H1 (cell line): ENCODE measurements around the gene PRCP. TPM values are rescaled to one million over a fixed set of nuclear protein-coding genes. Genes with fewer than 3 reads are reported as not detected.

Experiments used
- CTCF ChIA-PET: fragments of 300-600 bp; sonication (Branson Sonifier 250); formaldehyde crosslinking; loops from one replicate; lab custom pipeline; 2021; ENCODE audit not compliant: partially characterized antibody; lab: Charles Lee
- POLR2A ChIA-PET: fragments of 300-600 bp; sonication (Branson Sonifier 250); formaldehyde crosslinking; loops from one replicate; lab custom pipeline; 2021; ENCODE audit warnings: inconsistent platforms; ENCODE audit not compliant: partially characterized antibody; lab: Charles Lee
- DNase-seq, 2 experiments: peaks; one replicate each; pipeline versions ENCODE4 v3.0.0 to v3.0.0-alpha.2; 2010 to 2022; ENCODE audit warnings: low spot score in 2 of 2, low read depth in 1 of 2, mixed read lengths in 1 of 2
- FAIRE-seq: peaks from 2 replicates; lab custom pipeline; 2011; peaks lifted over from hg19 to GRCh38; lab: Jason Lieb, UNC
- H2AFZ ChIP-seq: 2 replicates; pipeline ENCODE4 v1.8.1; 2012; ENCODE audit warnings: low read length, inconsistent platforms
- H2AK5ac ChIP-seq: 2 replicates; pipeline ENCODE4 v1.6.1; 2013; ENCODE audit warnings: low read depth, low read length
- H2BK120ac ChIP-seq: replicated peaks from 2 replicates; pipeline ENCODE3; 2013; ENCODE audit warnings: low read depth, low read length, inconsistent platforms
- H2BK12ac ChIP-seq: 2 replicates; pipeline ENCODE4 v1.6.1; 2013; ENCODE audit warnings: low read depth, low read length
- H2BK15ac ChIP-seq: 2 replicates; pipeline ENCODE4 v1.6.1; 2013; ENCODE audit warnings: low read length
- H2BK20ac ChIP-seq: 2 replicates; pipeline ENCODE4 v1.6.1; 2013; ENCODE audit warnings: low read length
- H2BK5ac ChIP-seq: 2 replicates; pipeline ENCODE4 v1.6.1; 2013; ENCODE audit warnings: low read depth, low read length
- H3K14ac ChIP-seq: 2 replicates; pipeline ENCODE4 v1.6.1; 2013; ENCODE audit warnings: inconsistent platforms; ENCODE audit not compliant: insufficient read length
- H3K18ac ChIP-seq: 2 replicates; pipeline ENCODE4 v1.6.1; 2013; ENCODE audit warnings: low read length; ENCODE audit errors: extremely low read depth
- H3K23ac ChIP-seq: 2 replicates; pipeline ENCODE4 v1.6.1; 2013; ENCODE audit warnings: inconsistent platforms; ENCODE audit not compliant: insufficient read length
- H3K23me2 ChIP-seq: 2 replicates; pipeline ENCODE4 v1.6.1; 2013; ENCODE audit warnings: low read depth, low read length
- H3K27ac ChIP-seq: 2 replicates; pipeline ENCODE4 v1.6.1; 2011; ENCODE audit warnings: low read depth, low read length, inconsistent platforms
- H3K27me3 ChIP-seq, 4 experiments: replicated peaks in 1 of 4; 1 replicate in 1 of 4; 2 replicates in 3 of 4; pipeline versions ENCODE4 v1.6.1 to v1.8.1; 2011 to 2013; ENCODE audit warnings: low read length in 3 of 4, mild to moderate bottlenecking in 3 of 4, inconsistent platforms in 2 of 4, mixed read lengths in 2 of 4, moderate library complexity in 1 of 4; ENCODE audit not compliant: control insufficient read depth in 3 of 4, insufficient read depth in 3 of 4; ENCODE audit errors: extremely low read depth in 1 of 4
- H3K36me3 ChIP-seq, 4 experiments: 2 replicates each; pipeline versions ENCODE4 v1.6.1 to v1.8.1; 2011 to 2013; ENCODE audit warnings: mild to moderate bottlenecking in 4 of 4, low read length in 3 of 4, moderate library complexity in 2 of 4, control low read depth in 1 of 4, inconsistent platforms in 1 of 4; ENCODE audit not compliant: insufficient read depth in 4 of 4, control insufficient read depth in 2 of 4
- H3K4ac ChIP-seq: replicated peaks from 2 replicates; pipeline ENCODE3; 2013; ENCODE audit warnings: low read length, low read depth, mixed read lengths, inconsistent platforms; ENCODE audit not compliant: insufficient read length
- H3K4me1 ChIP-seq, 4 experiments: replicated peaks in 1 of 4; 1 replicate in 1 of 4; 2 replicates in 3 of 4; pipeline versions ENCODE4 v1.6.1 to v1.8.1; 2011 to 2013; ENCODE audit warnings: low read length in 3 of 4, inconsistent platforms in 2 of 4, mixed read lengths in 1 of 4; ENCODE audit not compliant: insufficient read depth in 4 of 4, control insufficient read depth in 3 of 4
- H3K4me2 ChIP-seq, 2 experiments: 2 replicates each; pipeline versions ENCODE4 v1.6.1 to v1.8.1; 2011 to 2013; ENCODE audit warnings: low read depth in 2 of 2, low read length in 2 of 2, control low read depth in 1 of 2, inconsistent platforms in 1 of 2, mild to moderate bottlenecking in 1 of 2; ENCODE audit not compliant: insufficient read depth in 1 of 2
- H3K4me3 ChIP-seq, 4 experiments: fragments of 200-600, 300-600 bp in 1 of 4; sonication (generic), shearing (Covaris generic), sonication (Bioruptor Twin) in 1 of 4; 2 replicates each; pipeline versions ENCODE4 v1.5.1 to v1.8.1; 2011 to 2016; ENCODE audit warnings: low read length in 4 of 4, low read depth in 3 of 4, control low read depth in 2 of 4, inconsistent platforms in 2 of 4, mild to moderate bottlenecking in 2 of 4, mixed read lengths in 1 of 4, moderate library complexity in 1 of 4; ENCODE audit not compliant: insufficient read depth in 2 of 4; ENCODE audit errors: extremely low read depth in 1 of 4
- H3K56ac ChIP-seq: replicated peaks from 2 replicates; pipeline ENCODE3; 2013; ENCODE audit warnings: low read depth, mild to moderate bottlenecking, mixed read lengths, low read length, inconsistent platforms; ENCODE audit not compliant: insufficient read length
- H3K79me1 ChIP-seq: 2 replicates; pipeline ENCODE4 v1.6.1; 2013; ENCODE audit warnings: low read depth, low read length, control low read depth
- H3K79me2 ChIP-seq, 2 experiments: 2 replicates each; pipeline versions ENCODE4 v1.6.1 to v1.8.1; 2012 to 2013; ENCODE audit warnings: low read length in 2 of 2, mild to moderate bottlenecking in 2 of 2, inconsistent platforms in 1 of 2; ENCODE audit not compliant: insufficient read depth in 2 of 2, control insufficient read depth in 1 of 2
- H3K9ac ChIP-seq, 4 experiments: replicated peaks in 1 of 4; 1 replicate in 1 of 4; 2 replicates in 3 of 4; pipeline versions ENCODE4 v1.6.1 to v1.8.1; 2011 to 2013; ENCODE audit warnings: low read depth in 3 of 4, low read length in 3 of 4, control low read depth in 2 of 4, mild to moderate bottlenecking in 2 of 4, moderate library complexity in 2 of 4, inconsistent platforms in 1 of 4; ENCODE audit errors: extremely low read depth in 1 of 4
- H3K9me3 ChIP-seq, 2 experiments: 2 replicates each; pipeline versions ENCODE4 v1.6.1 to v1.8.1; 2012 to 2013; ENCODE audit warnings: mild to moderate bottlenecking in 2 of 2, moderate library complexity in 2 of 2, control low read depth in 1 of 2, inconsistent platforms in 1 of 2, low read depth in 1 of 2, low read length in 1 of 2, mixed read lengths in 1 of 2; ENCODE audit not compliant: insufficient read depth in 2 of 2
- H4K20me1 ChIP-seq, 2 experiments: replicated peaks in 1 of 2; 2 replicates each; pipeline versions ENCODE3 to v1.8.1; 2011 to 2013; ENCODE audit warnings: inconsistent platforms in 2 of 2, low read length in 2 of 2, mild to moderate bottlenecking in 1 of 2; ENCODE audit not compliant: insufficient read depth in 2 of 2, control insufficient read depth in 1 of 2
- H4K5ac ChIP-seq: 2 replicates; pipeline ENCODE4 v1.6.1; 2013; ENCODE audit warnings: low read length, low read depth, mixed read lengths, inconsistent platforms; ENCODE audit not compliant: insufficient read length
- H4K8ac ChIP-seq: 2 replicates; pipeline ENCODE4 v1.8.0; 2013; ENCODE audit warnings: mild to moderate bottlenecking, moderate library complexity, low read length, inconsistent platforms; ENCODE audit not compliant: insufficient read depth; ENCODE audit errors: extremely low read depth
- H4K91ac ChIP-seq: replicated peaks from 2 replicates; pipeline ENCODE3; 2013; ENCODE audit warnings: low read length, mixed read lengths, inconsistent platforms; ENCODE audit not compliant: insufficient read length
- GTF2F1 ChIP-seq: IDR thresholded peaks from 2 replicates; pipeline ENCODE4 v1.6.1; 2012; ENCODE audit warnings: low read depth, low read length, improper control_type of control experiment, borderline replicate concordance
- NRF1 ChIP-seq: IDR thresholded peaks from 2 replicates; pipeline ENCODE4 v1.6.1; 2011; ENCODE audit warnings: mild to moderate bottlenecking, low read depth, low read length, improper control_type of control experiment
- SIRT6 ChIP-seq: IDR thresholded peaks from one replicate; pipeline ENCODE4 v1.7.1; 2012; ENCODE audit warnings: low read length, inconsistent platforms
- ZNF274 ChIP-seq: IDR thresholded peaks from 2 replicates; pipeline ENCODE4 v1.7.0; 2012; ENCODE audit warnings: low read length, borderline replicate concordance; ENCODE audit errors: extremely low read depth
- WGBS, 2 experiments: shearing (Covaris generic) in 1 of 2; methylation state at CpG; one replicate each; pipeline versions ENCODE4 v1.1.6 to v1.1.7; 2013 to 2015; ENCODE audit warnings: low lambda C conversion rate in 2 of 2, mixed read lengths in 2 of 2, inconsistent platforms in 1 of 2, low coverage in 1 of 2, missing lambda C conversion rate in 1 of 2; ENCODE audit not compliant: insufficient replicate concordance in 2 of 2, insufficient coverage in 1 of 2, insufficient read length in 1 of 2; ENCODE audit errors: extremely low coverage in 1 of 2, missing lambda C conversion rate in 1 of 2; 5-methylcytosine and 5-hydroxymethylcytosine counted together
- polyA plus RNA-seq, 7 experiments: library from polyadenylated mRNA; depleted of rRNA in 3 of 7; stranded (reverse) in 5 of 7; unstranded in 2 of 7; fragments of >200 nt in 5 of 7; fragments of 200-250 nt in 2 of 7; gene quantifications; 1 replicate in 5 of 7; 2 replicates in 1 of 7; 4 replicates in 1 of 7; pipeline versions ENCODE4 v1.2.1 to v1.2.3, GENCODE V29; 2011 to 2013; ENCODE audit warnings: missing spikeins in 2 of 7, mixed read lengths in 2 of 7
- total RNA-seq: library from RNA; stranded (reverse); fragmentation: NEBNext Ultra II Directional; extraction: Animal tissue kit (Norgen Biotek cat#: 25700); gene quantifications from 2 replicates; pipeline ENCODE4 v1.2.1, GENCODE V29; 2021

The PRCP gene
- total and polyA plus RNA-seq, 2 of the 8 experiments (the other 6 are each of a cell fraction or from before 2014, with no cell fraction given) = 63.8 to 84.4 TPM

DNA sequence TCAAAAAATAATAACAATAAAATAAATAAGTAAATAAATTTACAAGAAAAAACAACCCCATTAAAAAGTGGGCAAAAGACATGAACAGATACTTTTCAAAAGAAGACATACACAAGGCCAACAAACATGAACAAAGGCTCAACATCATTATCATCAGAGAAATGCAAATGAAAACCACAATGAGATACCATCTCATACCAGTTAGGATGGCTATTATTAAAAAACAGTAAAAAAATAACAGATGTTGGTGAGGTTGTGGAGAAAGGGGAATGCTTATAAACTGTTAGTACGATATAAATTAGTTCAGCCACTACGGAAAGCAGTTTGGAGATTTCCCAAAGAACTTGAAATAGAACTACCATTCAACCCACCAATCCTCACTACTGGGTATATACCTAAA lies 44.6 kb downstream of the PRCP start:
- no peak overlapping the region for H3K27ac ChIP-seq
- H2BK12ac ChIP-seq = no peak overlapping the region
- no peak for DNase-seq
- no peak overlapping the region for H3K4me3 ChIP-seq
- no peaks in the 10 kb centered on the region for H3K79me2 ChIP-seq
- FAIRE-seq = no peak
- no peak overlapping the region for H3K9ac ChIP-seq
- no peaks in the 10 kb centered on the region for H3K4me1 ChIP-seq
- H3K4ac ChIP-seq = no peak overlapping the region
- H3K79me1 ChIP-seq = no peaks in the 10 kb centered on the region
- no peak overlapping the region for H2AK5ac ChIP-seq
- no peak overlapping the region for H4K8ac ChIP-seq
- no peaks in the 10 kb centered on the region for H3K9me3 ChIP-seq
- H4K5ac ChIP-seq = no peak overlapping the region
- no peak overlapping the region for H2BK15ac ChIP-seq
- H3K23ac ChIP-seq = no peak overlapping the region
- TF ChIP-seq ZNF274 = no peak
- no peak for TF ChIP-seq SIRT6
- no peak for TF ChIP-seq NRF1
- no peak for TF ChIP-seq GTF2F1
- ChIA-PET CTCF (interaction anchor here (0.6 kb wide), 1 partner anchor 12 kb away, joined by 6 read pairs; no protein-coding TSS in a partner anchor), POLR2A (no interaction called here)
- no peak overlapping the region for H2AFZ ChIP-seq
- no peak overlapping the region for H3K14ac ChIP-seq
- H3K36me3 ChIP-seq = no peaks in the 10 kb centered on the region
- H3K27me3 ChIP-seq = no peaks in the 10 kb centered on the region
- H3K23me2 ChIP-seq = no peaks in the 10 kb centered on the region
- no peak overlapping the region for H3K18ac ChIP-seq
- WGBS, 2 experiments = 98% methylated on average over 2 of the region's 2 CpGs; no CpG with 5 or more reads in 1 of the 2 experiments
- H3K56ac ChIP-seq = no peak overlapping the region
- H3K4me2 ChIP-seq = no peak overlapping the region
- H4K20me1 ChIP-seq = no peaks in the 10 kb centered on the region
- no peak overlapping the region for H2BK20ac ChIP-seq
- H2BK5ac ChIP-seq = no peak overlapping the region
- H2BK120ac ChIP-seq = no peak overlapping the region
- H4K91ac ChIP-seq = no peak overlapping the region
